ENCODE data around the gene TAF4B. TPM values are rescaled to one million over a fixed set of nuclear protein-coding genes. Genes with fewer than 3 reads are reported as not detected.
"Not testable (repeated sequence)": the region's sequence is repeated elsewhere in the genome, so short reads cannot be mapped to it uniquely, and the experiment has no call there.

TAF4B gene
- total RNA-seq, 2 donors from 2014 or later: 2.6 to 3.2 TPM

DNA sequence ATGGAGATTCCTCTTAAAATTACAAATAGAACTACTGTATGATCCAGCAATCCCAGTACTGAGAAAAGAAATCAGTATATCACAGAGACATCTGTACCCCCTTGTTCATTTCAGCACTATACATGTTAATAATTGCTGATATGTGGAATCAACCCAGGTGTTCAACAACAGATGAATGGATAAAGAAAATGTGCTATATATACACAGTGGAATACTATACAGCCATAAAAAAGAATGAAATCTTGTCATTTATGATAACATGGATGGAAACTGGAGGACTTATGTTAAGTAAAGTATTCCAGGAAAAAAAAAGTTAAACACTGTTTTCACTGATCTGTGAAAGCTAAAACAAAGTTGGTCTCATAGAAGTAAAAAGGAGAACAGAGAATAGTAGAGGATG lies 124.7 kb downstream of the TAF4B start:
- ATAC-seq (no peak), DNase-seq (no peak)
- intact Hi-C loops (cut with DNase I, micrococcal nuclease): no loop called here

DNA sequence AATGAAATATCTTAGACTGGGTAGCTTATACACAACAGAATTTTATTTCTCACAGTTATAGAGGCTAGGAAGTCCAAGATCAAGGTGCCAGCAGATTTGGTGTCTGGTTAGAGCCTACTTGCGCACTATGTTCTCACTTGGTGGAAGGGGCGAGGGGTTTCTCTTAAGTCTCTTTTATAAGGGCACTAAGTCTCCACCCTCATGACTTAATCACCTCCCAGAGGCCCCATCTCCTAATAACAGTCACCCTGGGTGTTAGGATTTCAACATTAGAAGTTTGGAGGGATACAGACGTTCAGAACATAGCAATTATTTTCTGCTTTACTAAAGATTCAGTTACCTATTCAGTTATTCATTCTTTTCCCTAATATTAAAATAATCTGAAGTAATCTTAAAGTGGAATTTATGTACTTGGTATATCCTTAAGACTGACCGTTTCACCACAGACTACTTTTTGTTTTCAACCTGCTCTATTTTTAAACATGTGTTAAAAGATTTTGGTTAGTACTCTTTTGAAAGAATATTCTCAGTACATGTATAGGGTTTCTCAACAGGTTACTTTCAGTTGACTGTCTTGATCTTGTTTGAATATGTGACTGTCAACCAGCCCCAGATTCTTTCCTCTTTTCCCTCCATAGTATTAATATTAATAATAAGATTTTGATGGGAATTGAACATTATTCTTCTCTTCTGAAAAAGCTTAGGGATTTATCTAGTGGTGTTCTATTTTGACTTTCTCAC lies 130.0 kb downstream of the TAF4B start:
- no peak for DNase-seq
- ATAC-seq: no peak
- intact Hi-C loops (cut with DNase I, micrococcal nuclease): no loop called here

DNA sequence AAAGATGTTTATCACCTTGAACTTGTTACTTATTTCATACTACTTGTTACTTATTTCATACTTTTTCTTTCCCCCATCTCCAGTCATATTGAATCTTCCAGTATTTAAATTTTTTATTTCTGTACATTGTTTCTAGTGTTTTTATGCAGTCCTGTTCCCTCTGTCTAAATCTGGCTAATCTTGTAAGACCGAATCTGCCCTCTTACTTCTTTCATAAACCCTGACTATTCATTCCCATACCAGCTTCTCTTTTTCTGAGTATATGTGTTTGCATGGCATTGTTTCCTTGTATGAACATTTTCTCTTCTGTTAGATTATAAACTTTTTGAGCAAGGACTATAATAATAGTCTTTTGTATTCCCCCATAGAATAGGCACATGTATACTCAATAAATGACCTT lies 131.7 kb downstream of the TAF4B start:
- DNase-seq (no peak), ATAC-seq (no peak)
- intact Hi-C loops (cut with DNase I, micrococcal nuclease): no loop called here

DNA sequence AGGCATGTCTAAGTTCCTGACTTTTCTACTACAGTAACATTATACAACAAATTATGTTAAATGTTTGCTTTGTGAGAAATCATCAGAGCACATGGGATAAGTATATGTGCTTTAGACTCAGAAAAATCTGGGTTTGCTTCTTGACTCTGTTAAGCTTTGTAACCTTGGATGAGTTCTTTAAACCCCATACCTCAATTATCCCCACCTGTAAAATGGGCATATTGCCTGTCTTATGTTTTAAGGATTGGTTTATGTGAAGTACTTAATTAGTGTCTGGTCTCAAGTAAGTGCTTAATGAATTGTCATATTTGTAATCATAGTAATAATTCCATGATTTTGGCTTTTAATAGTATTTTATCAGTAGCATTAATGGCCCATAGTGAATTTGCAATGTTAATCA lies 135.8 kb downstream of the TAF4B start:
- ATAC-seq (no peak), DNase-seq (no peak)
- intact Hi-C loops (cut with DNase I, micrococcal nuclease): no loop called here

DNA sequence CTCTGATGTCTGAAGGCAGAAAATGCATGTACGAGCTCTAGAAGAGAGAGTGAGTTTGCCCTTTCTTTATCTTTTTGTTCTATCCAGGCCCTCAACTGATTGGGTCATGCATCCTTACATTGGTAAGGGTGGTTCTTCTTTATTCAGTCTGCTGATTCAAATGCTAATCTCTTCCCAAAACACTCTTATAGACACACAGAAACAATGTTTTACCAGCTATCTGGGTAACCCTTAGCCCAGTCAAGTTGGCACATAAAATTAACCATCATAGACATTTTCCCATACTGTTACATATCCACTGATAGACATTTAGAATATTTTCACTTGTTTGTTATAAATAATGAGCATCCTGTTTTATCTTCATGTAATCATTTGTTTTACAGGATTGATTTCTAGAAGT lies 141.2 kb downstream of the TAF4B start:
- intact Hi-C loops (cut with DNase I, micrococcal nuclease): no loop called here
- ATAC-seq (no peak), DNase-seq (no peak)

DNA sequence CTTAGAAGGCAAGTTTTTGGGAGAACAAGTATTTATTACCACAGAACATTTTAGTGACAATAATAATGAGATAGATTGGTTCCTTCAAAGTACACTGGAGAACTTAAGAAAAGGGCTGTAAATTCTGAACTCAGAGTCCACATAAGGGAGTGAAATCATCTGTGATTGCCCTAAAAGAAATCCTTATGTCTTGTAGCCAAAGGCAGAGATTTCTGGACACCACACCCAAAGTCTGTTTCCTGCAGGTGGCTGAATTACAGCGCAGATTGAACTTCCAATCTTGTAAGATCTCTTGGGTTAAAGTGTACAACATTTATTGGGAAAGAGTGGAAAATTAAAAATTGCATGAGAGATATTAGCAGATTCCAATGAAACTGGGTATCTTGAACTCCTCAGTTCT lies 143.8 kb downstream of the TAF4B start:
- DNase-seq (no peak), ATAC-seq (peak; percentile 74)
- intact Hi-C loops (cut with DNase I, micrococcal nuclease): no loop called here

DNA sequence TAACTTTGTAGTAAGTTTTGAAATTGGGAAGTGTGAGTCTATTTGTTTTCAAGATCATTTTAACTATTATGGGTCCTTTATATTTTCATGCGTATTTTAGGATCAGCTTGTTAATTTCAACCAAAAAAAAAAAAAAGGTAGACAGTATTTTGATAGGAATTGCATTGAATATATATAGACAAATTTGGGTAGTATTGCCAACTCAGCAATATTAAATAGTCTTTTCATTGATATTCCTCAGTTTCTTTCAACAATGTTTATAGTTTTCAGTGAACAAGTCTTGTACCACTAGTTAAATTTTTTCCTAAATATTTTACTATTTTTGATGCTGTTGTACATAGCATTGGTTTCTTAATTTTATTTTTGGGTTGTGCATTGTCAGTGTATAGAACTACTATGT lies 149.9 kb downstream of the TAF4B start:
- no peak for ATAC-seq
- intact Hi-C loops (cut with DNase I, micrococcal nuclease): no loop called here

DNA sequence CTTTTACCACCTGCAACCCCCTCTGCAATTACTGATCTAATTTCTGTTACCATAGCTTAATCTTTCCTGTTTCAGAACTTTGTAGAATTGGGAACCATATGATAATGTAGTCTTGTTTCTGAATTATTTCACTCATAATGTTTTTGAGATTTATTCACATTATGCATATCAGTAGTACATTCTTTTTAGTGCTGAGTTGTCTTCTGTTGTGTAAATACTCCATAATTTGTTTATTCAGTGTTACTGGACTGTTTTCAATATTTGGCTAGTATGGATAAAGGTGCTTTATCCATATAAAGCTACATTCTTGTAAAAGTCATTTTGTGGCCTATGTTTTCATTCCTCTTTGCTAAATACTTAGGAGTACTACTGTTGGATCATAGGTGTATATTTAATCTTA lies 152.5 kb downstream of the TAF4B start:
- ATAC-seq (no peak), DNase-seq (no peak)
- intact Hi-C loops (cut with DNase I, micrococcal nuclease): no loop called here

More for the DNA sequence above, 149.9 kb downstream of the TAF4B start:
- DNase-seq: no peak

DNA sequence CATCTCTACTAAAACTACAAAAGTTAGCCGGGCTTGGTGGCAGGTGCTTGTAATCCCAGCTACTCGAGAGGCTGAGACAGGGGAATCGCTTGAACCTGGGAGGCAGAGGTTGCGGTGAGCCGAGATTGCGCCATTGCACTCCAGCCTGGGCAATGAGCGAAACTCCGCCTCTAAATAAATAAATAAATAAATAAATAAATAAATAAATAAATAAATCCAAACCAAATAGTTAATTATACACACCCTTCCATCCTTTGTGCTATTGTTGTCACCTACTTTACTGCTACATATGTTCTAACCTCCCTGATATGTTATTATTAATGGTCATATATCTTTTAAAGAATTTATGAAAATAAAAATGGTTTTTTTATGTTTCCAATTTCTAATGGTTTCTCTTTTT lies 155.3 kb downstream of the TAF4B start:
- DNase-seq; intact Hi-C loops (cut with DNase I, micrococcal nuclease); ATAC-seq: not testable (repeated sequence)

DNA sequence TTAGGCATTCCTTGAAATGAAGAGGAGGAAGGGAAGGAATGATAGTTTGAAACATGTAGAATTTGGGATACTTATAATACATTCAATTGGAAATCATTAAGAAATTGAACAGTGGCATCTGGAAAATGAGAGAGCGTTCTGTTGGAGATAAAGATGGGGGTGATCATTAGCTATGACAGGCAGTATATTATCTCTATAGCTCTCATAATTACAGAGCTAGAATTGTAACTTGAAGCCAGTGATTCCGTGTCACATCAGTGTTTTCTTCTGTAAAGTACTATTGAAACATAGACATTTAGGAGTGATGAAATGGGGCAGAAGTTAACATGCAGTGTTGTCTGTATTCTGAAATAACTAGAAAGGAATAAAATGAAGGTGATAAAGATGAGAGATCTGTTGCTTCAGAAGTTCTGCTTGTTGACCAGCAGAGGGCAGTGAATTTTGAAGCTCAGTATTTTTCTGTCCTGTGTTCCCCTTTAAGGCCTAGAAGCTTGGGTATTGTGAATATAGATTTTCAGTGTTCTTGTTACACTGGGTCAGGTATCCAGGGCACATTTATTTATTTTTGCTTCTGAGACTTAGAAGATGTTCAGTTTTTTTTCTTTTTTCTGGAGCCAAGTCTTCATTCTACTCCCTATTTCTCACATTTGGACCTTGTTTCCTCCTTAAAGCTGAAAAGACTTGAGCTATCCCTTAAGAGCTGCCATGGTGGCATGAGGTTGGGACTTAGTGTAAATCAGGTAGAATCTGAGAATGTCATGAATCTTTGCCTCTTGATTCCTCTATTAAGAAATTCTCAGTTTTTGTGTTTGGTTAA lies 157.4 kb downstream of the TAF4B start:
- ATAC-seq: peak; percentile 70
- intact Hi-C loops (cut with DNase I, micrococcal nuclease): no loop called here
- no peak for DNase-seq

DNA sequence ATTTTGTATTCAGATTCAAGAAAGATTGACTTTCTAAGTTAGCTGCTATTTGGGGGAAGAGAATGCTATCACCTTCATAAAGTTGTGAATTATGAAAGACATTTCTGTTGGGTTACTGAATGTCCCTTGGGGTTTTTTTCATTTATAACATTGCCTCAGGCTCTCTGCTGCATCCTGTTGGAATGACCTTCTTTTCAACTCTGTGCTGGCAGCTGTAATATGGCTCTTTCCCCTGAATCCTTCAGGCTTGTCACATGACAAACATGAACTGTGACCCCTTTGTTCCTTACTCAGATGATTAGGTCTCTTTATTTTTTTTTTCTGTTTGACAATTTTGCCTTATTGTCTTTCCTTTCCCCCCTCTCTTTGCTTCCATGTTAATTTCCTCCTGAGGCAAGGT lies 159.8 kb downstream of the TAF4B start:
- intact Hi-C loops (cut with DNase I, micrococcal nuclease): no loop called here
- DNase-seq: no peak
- peak; percentile 80 for ATAC-seq

DNA sequence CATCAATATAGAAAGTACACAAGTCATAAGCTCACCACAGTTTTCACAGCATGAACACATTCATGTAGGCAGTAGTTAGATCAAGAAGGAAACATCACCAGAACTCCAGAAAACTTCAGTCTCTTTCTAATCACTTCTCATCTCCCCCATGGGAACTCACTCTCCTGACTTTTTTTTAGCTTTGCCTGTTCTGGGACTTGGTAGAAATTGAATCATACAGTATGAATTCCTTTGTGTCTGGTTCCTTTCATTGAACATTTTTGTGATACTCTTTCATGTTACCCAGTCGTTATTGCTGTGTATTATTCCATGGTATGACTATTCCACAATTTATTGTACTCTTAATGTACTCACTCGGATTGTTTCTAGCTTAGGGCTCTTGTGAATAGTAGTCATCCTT lies 160.2 kb downstream of the TAF4B start:
- intact Hi-C loops (cut with DNase I, micrococcal nuclease): no loop called here

DNA sequence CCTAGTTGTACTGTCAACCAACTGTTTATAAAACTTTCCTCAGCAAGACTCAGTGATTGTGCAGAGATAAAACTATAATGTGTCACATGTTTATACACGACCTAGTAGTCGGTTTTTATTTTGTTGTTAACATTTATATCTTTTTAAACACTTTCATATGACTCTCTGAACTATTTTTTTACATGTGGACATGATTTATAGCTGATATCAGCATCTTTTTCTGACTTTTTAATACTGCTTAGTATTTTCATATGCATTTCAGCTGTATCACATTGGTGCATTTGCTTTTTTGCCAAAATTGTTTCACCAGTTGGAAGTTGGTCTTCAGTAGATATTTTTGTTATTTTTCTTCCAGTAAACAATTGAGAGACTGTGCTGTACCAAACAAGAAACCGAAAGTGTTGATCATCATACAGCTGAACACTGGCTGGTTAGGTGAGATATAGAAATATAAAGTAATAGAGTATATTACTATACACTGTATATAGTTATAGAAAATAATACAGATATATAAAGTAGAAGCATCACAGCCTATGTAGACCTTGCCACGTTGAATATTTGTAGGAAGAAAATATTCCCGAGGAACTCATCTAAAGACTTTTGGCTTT lies 167.9 kb downstream of the TAF4B start:
- intact Hi-C loops (cut with DNase I, micrococcal nuclease): no loop called here
- no peak for ATAC-seq

More for the DNA sequence above, 160.2 kb downstream of the TAF4B start:
- DNase-seq (no peak), ATAC-seq (peak; percentile 15)

DNA sequence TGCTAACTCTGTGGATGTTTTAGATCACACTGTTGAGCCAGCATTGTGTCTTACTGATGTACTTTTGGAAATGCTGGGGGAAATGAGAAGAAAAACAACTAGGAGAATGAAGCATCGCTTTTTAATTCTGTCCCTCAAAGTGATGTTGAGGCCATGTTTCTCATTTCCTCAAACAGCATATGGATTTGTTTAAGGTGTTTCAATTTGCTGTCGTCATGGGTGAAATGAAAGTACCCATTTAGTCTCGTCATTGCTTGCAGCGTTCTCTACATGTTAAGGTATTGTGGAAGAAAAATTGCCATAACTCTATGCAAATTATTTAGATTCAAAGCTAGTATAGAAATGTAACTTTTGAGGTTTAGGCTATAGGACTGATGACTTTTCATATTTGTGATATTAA lies 170.8 kb downstream of the TAF4B start:
- ATAC-seq (no peak), DNase-seq (no peak)
- intact Hi-C loops (cut with DNase I, micrococcal nuclease): no loop called here

More for the DNA sequence above, 167.9 kb downstream of the TAF4B start:
- DNase-seq: no peak

DNA sequence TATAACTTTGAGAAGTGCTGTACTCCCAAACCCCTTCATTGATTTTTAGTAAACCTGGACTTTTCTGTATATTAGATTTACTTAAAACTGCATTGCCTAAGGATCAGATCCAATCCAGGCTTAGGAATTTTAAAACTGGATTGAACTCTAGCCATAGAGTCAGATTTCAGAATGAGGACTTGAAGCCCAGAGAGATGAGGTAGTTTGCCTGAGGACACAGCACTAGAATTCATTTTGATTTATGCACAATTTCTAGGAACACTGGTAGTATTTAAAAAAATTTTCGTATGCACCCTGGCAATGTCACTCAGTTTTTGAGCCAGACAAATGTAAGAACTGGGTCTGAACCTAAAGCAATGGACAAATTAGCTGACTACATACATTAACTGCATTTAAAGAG lies 177.2 kb downstream of the TAF4B start:
- intact Hi-C loops (cut with DNase I, micrococcal nuclease): no loop called here
- ATAC-seq: no peak
- no peak for DNase-seq

DNA sequence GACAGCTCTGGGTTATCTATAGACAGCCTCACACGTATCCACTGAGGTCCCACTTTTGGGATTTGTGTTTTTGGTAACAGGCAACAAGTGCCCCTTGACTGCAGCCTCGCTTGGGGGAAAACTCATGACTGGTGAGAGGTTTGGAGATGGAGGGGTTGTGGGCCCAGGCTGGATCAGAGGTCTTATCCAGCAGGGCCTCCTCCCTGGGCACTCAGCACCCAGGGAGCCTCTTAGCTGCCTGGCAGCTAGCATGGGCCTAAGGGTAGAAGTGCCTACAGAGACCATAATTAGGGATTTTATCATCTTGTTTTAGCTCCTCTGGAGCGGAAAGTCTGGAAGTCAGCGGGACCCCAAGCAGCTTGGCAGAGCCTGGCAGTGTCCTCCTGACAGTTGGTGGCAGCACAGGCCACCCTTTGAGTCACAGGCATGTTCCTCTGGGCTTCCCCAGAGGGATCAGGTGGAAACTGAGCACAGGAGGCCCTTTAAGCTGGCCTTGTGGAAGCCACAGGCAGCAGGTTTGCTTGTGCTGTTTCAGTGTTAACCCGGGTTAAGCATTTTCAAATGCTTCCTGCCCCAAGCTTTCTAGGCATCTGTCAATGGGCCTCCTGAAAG lies 179.1 kb downstream of the TAF4B start:
- ATAC-seq: peak; percentile 44
- intact Hi-C loops (cut with DNase I, micrococcal nuclease): no loop called here
- DNase-seq: peak in 1 of 2 donors; percentile 15

DNA sequence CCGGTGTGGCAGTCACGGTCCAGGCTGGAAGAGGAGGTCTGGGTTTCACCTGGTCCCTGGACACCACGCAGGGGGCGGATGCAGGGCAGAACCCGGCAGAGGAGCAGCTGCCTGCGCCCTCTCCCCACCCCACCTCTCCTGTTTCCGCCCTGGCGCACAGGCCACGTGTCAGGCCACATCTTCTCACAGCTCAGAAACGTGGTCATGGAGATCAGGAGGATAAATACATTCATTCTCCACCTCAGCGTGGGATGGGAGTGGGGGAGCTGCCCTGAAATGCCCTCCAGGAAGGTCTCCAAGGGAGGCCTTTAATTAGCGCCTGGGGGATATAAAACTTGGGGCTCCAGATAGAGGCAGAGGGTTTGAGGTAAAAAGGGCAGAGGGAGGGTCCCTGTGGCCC lies 180.1 kb downstream of the TAF4B start:
- DNase-seq (no peak), ATAC-seq (no peak)
- intact Hi-C loops (cut with DNase I, micrococcal nuclease): no loop called here

DNA sequence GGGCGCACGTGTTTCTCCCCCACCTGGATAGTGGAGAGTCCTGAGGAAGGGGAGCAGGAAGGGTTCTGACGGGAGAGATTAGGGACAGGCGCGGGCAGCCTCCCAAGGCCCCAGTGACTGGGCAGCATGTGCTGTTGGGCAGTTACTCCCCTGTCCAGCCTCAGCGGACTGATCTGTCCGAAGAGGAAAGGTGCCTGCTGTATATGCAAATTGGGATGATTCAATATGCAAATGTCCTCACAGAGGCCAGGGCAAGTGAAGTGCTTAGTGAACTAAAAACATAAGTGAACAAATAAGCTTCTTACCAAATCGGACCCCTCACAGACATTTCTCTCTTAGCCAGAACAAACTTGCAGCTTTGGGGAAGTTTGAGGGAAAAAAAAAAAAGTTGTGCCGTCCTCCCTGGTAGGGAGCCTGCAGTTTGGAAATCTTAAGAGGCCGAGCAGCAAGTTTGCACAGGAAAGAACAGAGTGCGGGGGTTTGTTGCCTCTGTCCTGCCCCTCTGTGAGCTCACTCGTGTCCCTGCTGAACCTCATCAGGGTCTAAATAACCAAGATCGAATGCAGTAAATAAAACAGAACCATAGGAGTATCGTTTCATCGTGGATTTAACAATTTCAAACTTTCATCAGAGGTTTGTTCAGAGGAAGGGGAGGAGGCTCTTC lies 180.7 kb downstream of the TAF4B start:
- ATAC-seq: no peak
- DNase-seq: no peak
- intact Hi-C loops (cut with DNase I, micrococcal nuclease): no loop called here

Data from left colon (tissue), 2 donors.